HG02970 (cell line): Measurements from ENCODE around the gene AJAP1.

Source experiments
- ATAC-seq: cut with Tn5 transposase; IDR thresholded peaks from one replicate; pipeline ENCODE4 v1.9.1; 2021; ENCODE audit warnings: mild to moderate bottlenecking, moderate library complexity, moderate number of reproducible peaks; ENCODE audit not compliant: unreplicated experiment, low FRiP score

Gene AJAP1

GRCh38 chr1:4628992-4629391 lies 25.4 kb upstream of the AJAP1 start:
- ATAC-seq: no peak

GRCh38 chr1:4630561-4630960 lies 23.8 kb upstream of the AJAP1 start:
- no peak for ATAC-seq

GRCh38 chr1:4631321-4631720 lies 23.1 kb upstream of the AJAP1 start:
- no peak for ATAC-seq

DNA sequence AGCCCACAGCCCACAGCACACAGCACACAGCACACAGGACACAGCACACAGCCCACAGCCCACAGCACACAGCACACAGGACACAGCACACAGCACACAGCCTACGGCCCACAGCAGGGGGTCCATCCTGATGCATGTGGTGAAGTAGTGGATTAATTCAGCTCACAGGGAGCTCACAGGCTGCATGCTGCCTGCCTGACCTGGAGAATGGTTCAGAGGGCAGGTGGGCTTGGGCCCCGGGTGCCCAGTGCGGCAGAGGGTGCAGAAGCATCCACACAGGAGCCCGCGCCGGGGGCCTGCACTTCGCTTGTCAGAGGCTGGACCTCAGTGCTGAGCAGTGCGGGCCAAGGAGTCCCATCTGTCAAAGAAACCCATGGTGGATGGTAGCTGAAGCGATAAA lies 21.1 kb upstream of the AJAP1 start:
- no peak for ATAC-seq

DNA sequence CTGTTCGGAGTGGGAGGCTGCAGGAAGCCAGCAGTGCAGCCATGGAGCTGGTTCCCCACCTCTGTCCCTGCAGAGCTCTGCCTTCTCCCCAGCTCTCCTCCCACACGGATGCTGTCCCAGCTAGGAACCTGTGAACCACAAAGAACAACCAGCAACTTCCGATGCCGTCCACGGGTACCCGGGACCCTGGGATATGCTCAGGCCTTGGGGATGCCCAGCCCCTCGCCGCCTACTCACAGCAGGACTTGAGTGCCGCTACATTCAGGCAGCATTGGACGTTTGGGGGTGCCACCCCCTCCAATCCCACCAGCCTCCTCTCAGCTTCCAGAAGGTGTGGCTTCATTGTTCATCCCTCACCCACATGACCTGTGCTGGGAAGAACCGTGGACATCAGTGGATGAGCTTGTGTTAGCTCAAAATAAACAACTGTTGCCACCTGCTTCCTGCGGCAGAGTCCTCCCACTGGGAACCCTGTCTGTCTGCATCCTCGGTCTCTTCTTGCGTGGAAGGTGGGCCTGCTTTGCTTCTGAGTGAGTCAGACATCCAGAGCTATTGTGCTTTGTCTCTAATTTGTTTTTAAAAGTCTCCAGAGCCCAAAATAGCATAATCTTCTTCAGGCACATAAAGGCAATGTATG lies 20.1 kb upstream of the AJAP1 start:
- ATAC-seq: no peak

DNA sequence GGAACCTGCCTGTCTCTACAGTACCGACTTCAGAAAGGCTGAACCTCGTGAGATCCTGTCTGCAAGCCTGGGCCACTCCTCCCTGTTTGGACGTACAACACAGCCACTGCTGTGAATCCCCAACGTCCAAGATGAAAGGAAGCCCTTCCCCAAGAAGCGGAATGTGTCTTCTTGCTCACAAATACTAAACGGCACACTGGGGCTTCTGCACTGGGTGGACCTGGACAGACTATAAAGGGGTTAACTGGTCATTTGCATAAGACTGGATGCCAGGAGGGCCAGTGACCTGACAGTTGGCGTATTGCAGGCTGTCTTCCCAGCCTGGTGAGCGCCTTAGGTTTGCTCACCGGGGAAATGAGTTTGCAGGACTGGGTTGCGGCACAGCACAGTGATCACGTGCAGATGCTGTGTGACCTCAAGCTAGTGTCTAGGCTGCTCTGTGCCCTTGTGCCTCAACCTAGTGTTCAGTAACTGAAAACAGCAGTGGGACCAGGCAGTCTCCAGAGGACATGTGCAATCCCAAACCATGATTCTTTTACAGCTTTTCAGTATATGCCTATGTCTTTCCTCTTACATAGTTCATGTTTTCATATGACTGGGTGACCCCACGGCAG lies 19.5 kb upstream of the AJAP1 start:
- ATAC-seq: no peak

GRCh38 chr1:4636186-4636585 lies 18.2 kb upstream of the AJAP1 start:
- ATAC-seq: no peak

GRCh38 chr1:4636644-4637380 lies 17.6 kb upstream of the AJAP1 start:
- no peak for ATAC-seq

GRCh38 chr1:4637616-4638344 lies 16.6 kb upstream of the AJAP1 start:
- ATAC-seq: no peak

DNA sequence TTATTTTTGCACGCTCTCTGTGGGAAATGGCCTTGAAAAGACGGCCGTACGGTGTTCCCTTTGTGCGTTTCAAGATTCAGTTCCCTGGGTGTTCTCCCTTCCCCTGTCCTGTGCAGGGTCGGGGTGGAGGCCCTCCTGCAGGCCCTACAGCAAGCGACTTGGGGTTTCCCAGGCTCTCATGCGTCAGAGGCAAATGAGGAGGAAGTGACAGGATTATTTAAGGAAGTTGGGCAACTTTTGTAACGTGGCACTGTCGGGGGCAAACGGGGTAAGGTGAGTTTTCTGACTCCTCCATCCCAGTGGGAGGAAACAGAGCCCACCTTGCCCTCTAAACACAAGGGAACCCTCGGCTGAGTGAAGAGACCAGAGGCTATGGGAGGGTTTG lies 16.1 kb upstream of the AJAP1 start:
- no peak for ATAC-seq

DNA sequence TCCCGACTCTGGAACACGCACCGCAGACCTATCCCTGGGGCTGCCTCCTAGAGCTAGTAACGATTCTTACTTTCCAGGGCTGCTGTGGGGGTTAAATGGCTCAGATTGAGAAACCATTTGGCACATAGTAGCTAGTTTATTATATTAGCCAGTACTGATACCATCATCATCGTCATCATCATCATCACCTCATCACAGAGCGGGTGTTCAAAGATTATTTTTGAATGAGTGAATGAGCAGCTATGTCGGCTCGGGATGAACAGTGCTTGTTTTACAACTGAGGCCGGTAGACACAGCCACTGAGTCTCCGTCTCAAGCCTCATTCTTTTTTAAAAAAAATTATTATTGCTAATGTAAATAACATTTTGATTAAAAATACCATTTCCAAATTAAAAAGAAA lies 13.5 kb upstream of the AJAP1 start:
- no peak for ATAC-seq

- ATAC-seq: no peak
Measured at GRCh38 chr1:4647391-4647790, 7.0 kb upstream of the AJAP1 start.

DNA sequence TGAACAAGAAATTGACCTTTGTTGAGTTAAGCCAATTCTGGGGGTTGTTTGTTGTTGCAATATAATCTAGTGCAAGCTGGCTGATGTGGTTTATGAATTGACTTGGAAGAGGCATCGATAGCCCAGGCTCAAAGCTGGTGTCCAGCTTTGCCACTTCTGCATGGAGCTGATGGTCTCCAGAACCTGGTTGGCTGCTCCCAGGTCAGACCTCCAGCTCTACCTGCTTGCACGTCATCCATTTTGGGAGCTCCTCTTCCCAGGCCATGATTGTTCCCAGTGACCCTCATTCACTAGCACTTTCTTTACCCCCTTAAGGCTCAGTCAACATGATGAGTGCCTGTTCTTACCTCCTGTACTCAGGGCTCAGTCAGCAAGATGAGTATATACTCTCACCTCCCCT lies 5.8 kb upstream of the AJAP1 start:
- ATAC-seq: no peak

- ATAC-seq: no peak
Measured at GRCh38 chr1:4650481-4650880, 3.9 kb upstream of the AJAP1 start.

- no peak for ATAC-seq
Measured at GRCh38 chr1:4650981-4651380, 3.4 kb upstream of the AJAP1 start.

GRCh38 chr1:4652631-4653327 lies 1.6 kb upstream of the AJAP1 start:
- no peak for ATAC-seq

- no peak for ATAC-seq
Measured at GRCh38 chr1:4653328-4653660, 1.1 kb upstream of the AJAP1 start.

DNA sequence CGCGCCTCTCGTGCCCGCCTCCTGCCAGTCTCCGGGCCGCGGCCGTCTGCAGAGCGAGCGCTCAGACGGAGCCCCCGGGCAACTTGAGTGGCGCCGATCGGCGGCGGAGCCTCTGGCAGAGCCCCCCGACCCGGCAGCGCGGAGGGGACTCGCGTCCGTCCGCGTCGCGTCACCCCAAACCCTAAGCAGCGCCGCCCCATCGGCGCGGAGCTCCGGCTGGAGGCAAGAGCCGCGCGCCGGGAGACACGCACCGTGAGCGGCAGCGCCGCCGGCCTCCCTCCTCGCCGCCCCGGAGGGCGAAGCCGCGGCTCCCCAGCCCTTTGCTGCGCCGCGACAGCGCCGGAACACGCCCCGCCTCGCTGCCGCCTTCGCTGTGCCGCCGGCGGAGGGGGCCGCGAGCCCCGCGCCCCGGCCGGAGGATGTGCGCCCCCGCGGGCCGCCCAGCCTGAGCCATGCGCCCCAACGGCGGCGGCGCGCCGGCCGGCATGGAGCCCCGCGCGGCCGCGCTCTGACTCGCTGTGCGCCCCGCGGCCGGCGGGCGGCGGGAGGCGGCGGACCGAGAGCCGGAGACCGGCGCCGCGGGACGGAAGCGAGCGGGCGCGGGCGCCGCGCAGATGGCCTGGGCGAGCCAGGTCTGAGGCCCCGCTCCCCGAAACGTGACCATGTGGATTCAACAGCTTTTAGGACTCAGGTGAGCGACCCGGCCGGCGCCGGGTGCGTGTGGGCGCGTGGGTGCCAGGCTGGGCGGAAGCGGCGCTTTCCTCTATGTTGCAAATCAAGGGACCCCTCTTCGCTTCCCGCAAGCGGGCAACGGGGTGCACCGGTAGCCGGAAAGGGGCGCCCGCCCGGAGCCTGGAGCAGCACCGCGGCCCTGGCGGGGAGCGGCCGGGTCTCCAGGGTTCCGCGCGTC lies 610 bp downstream of the AJAP1 start:
- ATAC-seq: no peak

DNA sequence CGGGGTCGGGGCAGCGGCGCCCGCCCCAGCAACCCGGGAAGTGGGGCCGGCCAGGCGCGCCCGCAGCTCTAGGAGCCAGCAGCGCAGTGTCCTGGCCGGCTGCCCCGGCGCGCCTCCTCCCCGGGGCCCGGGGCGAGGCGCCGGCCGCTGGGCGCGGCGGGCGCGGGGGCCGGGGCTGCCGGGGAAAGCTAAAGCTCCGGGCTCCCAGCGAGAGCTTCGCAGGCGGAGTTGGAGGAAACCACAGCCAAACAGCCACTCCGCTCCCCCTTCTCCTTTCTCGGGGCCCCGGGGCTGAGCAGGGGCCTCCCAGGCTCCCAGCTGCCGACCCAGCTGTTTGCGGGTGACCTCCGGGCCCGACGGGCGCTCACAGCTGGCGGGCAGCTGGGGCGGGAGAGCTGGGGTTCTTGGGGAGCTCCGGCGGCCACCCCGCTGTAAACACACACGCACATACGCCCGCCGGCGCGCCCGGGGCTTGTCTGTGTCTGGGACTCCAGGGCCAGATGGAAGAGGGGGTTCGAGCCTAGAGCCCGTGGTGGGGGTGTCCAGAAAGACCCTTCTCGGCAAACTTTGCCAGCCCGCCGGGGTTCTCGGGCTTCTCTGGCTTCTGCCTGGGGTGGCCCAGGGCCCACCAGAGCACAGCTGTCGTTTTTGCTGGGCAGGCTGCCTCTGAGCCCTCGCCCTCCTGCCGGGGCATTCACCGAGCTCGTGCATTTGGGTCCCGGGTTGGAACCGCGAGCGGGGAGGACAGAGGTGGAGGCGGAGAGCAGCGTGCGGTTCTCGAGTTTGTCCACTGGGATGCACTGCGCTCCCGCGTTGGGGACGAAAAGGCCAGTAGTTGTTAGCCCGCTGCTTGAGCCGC lies 1.5 kb downstream of the AJAP1 start:
- ATAC-seq: no peak
